H1 (cell line): Measurements from ENCODE around the gene CHRNA3. TPM values are rescaled to one million over a fixed set of nuclear protein-coding genes. Genes with fewer than 3 reads are reported as not detected.

ENCODE experiments used
- CTCF ChIA-PET: fragments of 300-600 bp; sonication (Branson Sonifier 250); formaldehyde crosslinking; loops from one replicate; lab custom pipeline; 2021; ENCODE audit not compliant: partially characterized antibody; lab: Charles Lee
- POLR2A ChIA-PET: fragments of 300-600 bp; sonication (Branson Sonifier 250); formaldehyde crosslinking; loops from one replicate; lab custom pipeline; 2021; ENCODE audit warnings: inconsistent platforms; ENCODE audit not compliant: partially characterized antibody; lab: Charles Lee
- DNase-seq, 2 experiments: peaks; one replicate each; pipeline versions ENCODE4 v3.0.0 to v3.0.0-alpha.2; 2010 to 2022; ENCODE audit warnings: low spot score in 2 of 2, low read depth in 1 of 2, mixed read lengths in 1 of 2
- FAIRE-seq: peaks from 2 replicates; lab custom pipeline; 2011; peaks lifted over from hg19 to GRCh38; lab: Jason Lieb, UNC
- H2AFZ ChIP-seq: 2 replicates; pipeline ENCODE4 v1.8.1; 2012; ENCODE audit warnings: low read length, inconsistent platforms
- H2AK5ac ChIP-seq: 2 replicates; pipeline ENCODE4 v1.6.1; 2013; ENCODE audit warnings: low read depth, low read length
- H2BK120ac ChIP-seq: replicated peaks from 2 replicates; pipeline ENCODE3; 2013; ENCODE audit warnings: low read depth, low read length, inconsistent platforms
- H2BK12ac ChIP-seq: 2 replicates; pipeline ENCODE4 v1.6.1; 2013; ENCODE audit warnings: low read depth, low read length
- H2BK15ac ChIP-seq: 2 replicates; pipeline ENCODE4 v1.6.1; 2013; ENCODE audit warnings: low read length
- H2BK20ac ChIP-seq: 2 replicates; pipeline ENCODE4 v1.6.1; 2013; ENCODE audit warnings: low read length
- H2BK5ac ChIP-seq: 2 replicates; pipeline ENCODE4 v1.6.1; 2013; ENCODE audit warnings: low read depth, low read length
- H3K14ac ChIP-seq: 2 replicates; pipeline ENCODE4 v1.6.1; 2013; ENCODE audit warnings: inconsistent platforms; ENCODE audit not compliant: insufficient read length
- H3K18ac ChIP-seq: 2 replicates; pipeline ENCODE4 v1.6.1; 2013; ENCODE audit warnings: low read length; ENCODE audit errors: extremely low read depth
- H3K23ac ChIP-seq: 2 replicates; pipeline ENCODE4 v1.6.1; 2013; ENCODE audit warnings: inconsistent platforms; ENCODE audit not compliant: insufficient read length
- H3K23me2 ChIP-seq: 2 replicates; pipeline ENCODE4 v1.6.1; 2013; ENCODE audit warnings: low read depth, low read length
- H3K27ac ChIP-seq: 2 replicates; pipeline ENCODE4 v1.6.1; 2011; ENCODE audit warnings: low read depth, low read length, inconsistent platforms
- H3K27me3 ChIP-seq, 4 experiments: replicated peaks in 1 of 4; 1 replicate in 1 of 4; 2 replicates in 3 of 4; pipeline versions ENCODE4 v1.6.1 to v1.8.1; 2011 to 2013; ENCODE audit warnings: low read length in 3 of 4, mild to moderate bottlenecking in 3 of 4, inconsistent platforms in 2 of 4, mixed read lengths in 2 of 4, moderate library complexity in 1 of 4; ENCODE audit not compliant: control insufficient read depth in 3 of 4, insufficient read depth in 3 of 4; ENCODE audit errors: extremely low read depth in 1 of 4
- H3K36me3 ChIP-seq, 4 experiments: 2 replicates each; pipeline versions ENCODE4 v1.6.1 to v1.8.1; 2011 to 2013; ENCODE audit warnings: mild to moderate bottlenecking in 4 of 4, low read length in 3 of 4, moderate library complexity in 2 of 4, control low read depth in 1 of 4, inconsistent platforms in 1 of 4; ENCODE audit not compliant: insufficient read depth in 4 of 4, control insufficient read depth in 2 of 4
- H3K4ac ChIP-seq: replicated peaks from 2 replicates; pipeline ENCODE3; 2013; ENCODE audit warnings: low read length, low read depth, mixed read lengths, inconsistent platforms; ENCODE audit not compliant: insufficient read length
- H3K4me1 ChIP-seq, 4 experiments: replicated peaks in 1 of 4; 1 replicate in 1 of 4; 2 replicates in 3 of 4; pipeline versions ENCODE4 v1.6.1 to v1.8.1; 2011 to 2013; ENCODE audit warnings: low read length in 3 of 4, inconsistent platforms in 2 of 4, mixed read lengths in 1 of 4; ENCODE audit not compliant: insufficient read depth in 4 of 4, control insufficient read depth in 3 of 4
- H3K4me2 ChIP-seq, 2 experiments: 2 replicates each; pipeline versions ENCODE4 v1.6.1 to v1.8.1; 2011 to 2013; ENCODE audit warnings: low read depth in 2 of 2, low read length in 2 of 2, control low read depth in 1 of 2, inconsistent platforms in 1 of 2, mild to moderate bottlenecking in 1 of 2; ENCODE audit not compliant: insufficient read depth in 1 of 2
- H3K4me3 ChIP-seq, 4 experiments: fragments of 200-600, 300-600 bp in 1 of 4; sonication (generic), shearing (Covaris generic), sonication (Bioruptor Twin) in 1 of 4; 2 replicates each; pipeline versions ENCODE4 v1.5.1 to v1.8.1; 2011 to 2016; ENCODE audit warnings: low read length in 4 of 4, low read depth in 3 of 4, control low read depth in 2 of 4, inconsistent platforms in 2 of 4, mild to moderate bottlenecking in 2 of 4, mixed read lengths in 1 of 4, moderate library complexity in 1 of 4; ENCODE audit not compliant: insufficient read depth in 2 of 4; ENCODE audit errors: extremely low read depth in 1 of 4
- H3K56ac ChIP-seq: replicated peaks from 2 replicates; pipeline ENCODE3; 2013; ENCODE audit warnings: low read depth, mild to moderate bottlenecking, mixed read lengths, low read length, inconsistent platforms; ENCODE audit not compliant: insufficient read length
- H3K79me1 ChIP-seq: 2 replicates; pipeline ENCODE4 v1.6.1; 2013; ENCODE audit warnings: low read depth, low read length, control low read depth
- H3K79me2 ChIP-seq, 2 experiments: 2 replicates each; pipeline versions ENCODE4 v1.6.1 to v1.8.1; 2012 to 2013; ENCODE audit warnings: low read length in 2 of 2, mild to moderate bottlenecking in 2 of 2, inconsistent platforms in 1 of 2; ENCODE audit not compliant: insufficient read depth in 2 of 2, control insufficient read depth in 1 of 2
- H3K9ac ChIP-seq, 4 experiments: replicated peaks in 1 of 4; 1 replicate in 1 of 4; 2 replicates in 3 of 4; pipeline versions ENCODE4 v1.6.1 to v1.8.1; 2011 to 2013; ENCODE audit warnings: low read depth in 3 of 4, low read length in 3 of 4, control low read depth in 2 of 4, mild to moderate bottlenecking in 2 of 4, moderate library complexity in 2 of 4, inconsistent platforms in 1 of 4; ENCODE audit errors: extremely low read depth in 1 of 4
- H3K9me3 ChIP-seq, 2 experiments: 2 replicates each; pipeline versions ENCODE4 v1.6.1 to v1.8.1; 2012 to 2013; ENCODE audit warnings: mild to moderate bottlenecking in 2 of 2, moderate library complexity in 2 of 2, control low read depth in 1 of 2, inconsistent platforms in 1 of 2, low read depth in 1 of 2, low read length in 1 of 2, mixed read lengths in 1 of 2; ENCODE audit not compliant: insufficient read depth in 2 of 2
- H4K20me1 ChIP-seq, 2 experiments: replicated peaks in 1 of 2; 2 replicates each; pipeline versions ENCODE3 to v1.8.1; 2011 to 2013; ENCODE audit warnings: inconsistent platforms in 2 of 2, low read length in 2 of 2, mild to moderate bottlenecking in 1 of 2; ENCODE audit not compliant: insufficient read depth in 2 of 2, control insufficient read depth in 1 of 2
- H4K5ac ChIP-seq: 2 replicates; pipeline ENCODE4 v1.6.1; 2013; ENCODE audit warnings: low read length, low read depth, mixed read lengths, inconsistent platforms; ENCODE audit not compliant: insufficient read length
- H4K8ac ChIP-seq: 2 replicates; pipeline ENCODE4 v1.8.0; 2013; ENCODE audit warnings: mild to moderate bottlenecking, moderate library complexity, low read length, inconsistent platforms; ENCODE audit not compliant: insufficient read depth; ENCODE audit errors: extremely low read depth
- H4K91ac ChIP-seq: replicated peaks from 2 replicates; pipeline ENCODE3; 2013; ENCODE audit warnings: low read length, mixed read lengths, inconsistent platforms; ENCODE audit not compliant: insufficient read length
- CBX8 ChIP-seq: fragments of 300-800, 300-1000 bp; sonication (generic); IDR thresholded peaks from 2 replicates; pipeline ENCODE4 v1.7.1; 2016; ENCODE audit warnings: low read depth, low read length, borderline replicate concordance
- CTCF ChIP-seq, 3 experiments: IDR thresholded peaks; 1 replicate in 2 of 3; 2 replicates in 1 of 3; pipeline versions ENCODE4 v1.5.1 to v1.6.1; 2011; ENCODE audit warnings: low read length in 3 of 3, mild to moderate bottlenecking in 3 of 3, inconsistent platforms in 2 of 3, low read depth in 1 of 3, moderate library complexity in 1 of 3; ENCODE audit not compliant: insufficient read depth in 1 of 3; ENCODE audit errors: control extremely low read depth in 1 of 3
- EP300 ChIP-seq, 2 experiments: IDR thresholded peaks; 1 replicate in 1 of 2; 2 replicates in 1 of 2; pipeline ENCODE4 v1.6.1; 2011 to 2012; ENCODE audit warnings: low read depth in 2 of 2, low read length in 2 of 2, mild to moderate bottlenecking in 2 of 2, borderline replicate concordance in 1 of 2, inconsistent platforms in 1 of 2, moderate library complexity in 1 of 2
- FOSL1 ChIP-seq: IDR thresholded peaks from 2 replicates; pipeline ENCODE4 v1.6.1; 2011; ENCODE audit warnings: mild to moderate bottlenecking, low read depth, low read length, moderate library complexity; ENCODE audit not compliant: insufficient read depth
- KDM1A ChIP-seq: fragments of 200-600, 300-600 bp; sonication (generic); IDR thresholded peaks from 2 replicates; pipeline ENCODE4 v1.7.1; 2016; ENCODE audit warnings: mild to moderate bottlenecking, low read length, borderline replicate concordance
- MAFK ChIP-seq: IDR thresholded peaks from 2 replicates; pipeline ENCODE4 v1.6.1; 2012; ENCODE audit warnings: low read depth, mild to moderate bottlenecking, improper control_type of control experiment, low read length
- PHF8 ChIP-seq: fragments of 200-600 bp; sonication (generic); conservative IDR thresholded peaks from 2 replicates; pipeline ENCODE4 v1.7.1; 2012; ENCODE audit warnings: low read depth, mild to moderate bottlenecking, inconsistent platforms, low read length, moderate library complexity
- POU5F1 ChIP-seq: IDR thresholded peaks from 2 replicates; pipeline ENCODE4 v1.6.1; 2011; ENCODE audit warnings: low read depth, mild to moderate bottlenecking, low read length, moderate library complexity
- TAF1 ChIP-seq: IDR thresholded peaks from 2 replicates; pipeline ENCODE4 v1.6.1; 2011; ENCODE audit warnings: mild to moderate bottlenecking, low read depth, low read length
- YY1 ChIP-seq: IDR thresholded peaks from 2 replicates; pipeline ENCODE4 v1.6.1; 2011; ENCODE audit warnings: low read depth, mild to moderate bottlenecking, low read length
- WGBS, 2 experiments: shearing (Covaris generic) in 1 of 2; methylation state at CpG; one replicate each; pipeline versions ENCODE4 v1.1.6 to v1.1.7; 2013 to 2015; ENCODE audit warnings: low lambda C conversion rate in 2 of 2, mixed read lengths in 2 of 2, inconsistent platforms in 1 of 2, low coverage in 1 of 2, missing lambda C conversion rate in 1 of 2; ENCODE audit not compliant: insufficient replicate concordance in 2 of 2, insufficient coverage in 1 of 2, insufficient read length in 1 of 2; ENCODE audit errors: extremely low coverage in 1 of 2, missing lambda C conversion rate in 1 of 2; 5-methylcytosine and 5-hydroxymethylcytosine counted together
- polyA plus RNA-seq, 7 experiments: library from polyadenylated mRNA; depleted of rRNA in 3 of 7; stranded (reverse) in 5 of 7; unstranded in 2 of 7; fragments of >200 nt in 5 of 7; fragments of 200-250 nt in 2 of 7; gene quantifications; 1 replicate in 5 of 7; 2 replicates in 1 of 7; 4 replicates in 1 of 7; pipeline versions ENCODE4 v1.2.1 to v1.2.3, GENCODE V29; 2011 to 2013; ENCODE audit warnings: missing spikeins in 2 of 7, mixed read lengths in 2 of 7
- total RNA-seq: library from RNA; stranded (reverse); fragmentation: NEBNext Ultra II Directional; extraction: Animal tissue kit (Norgen Biotek cat#: 25700); gene quantifications from 2 replicates; pipeline ENCODE4 v1.2.1, GENCODE V29; 2021

Gene CHRNA3
- total and polyA plus RNA-seq, 2 of the 8 experiments (the other 6 are each of a cell fraction or from before 2014, with no cell fraction given) = 2.1 to 4.7 TPM

GRCh38 chr15:78651930-78652615, 31.3 kb upstream of the CHRNA3 start:
- Histone ChIP-seq H3K9ac (no peak overlapping the region), H3K4ac (no peak overlapping the region), H2AFZ (no peak overlapping the region), H2BK20ac (no peak overlapping the region), H4K20me1 (no peaks in the 10 kb centered on the region), H3K18ac (no peak overlapping the region), H4K8ac (no peak overlapping the region), H2BK15ac (no peak overlapping the region), H3K36me3 (no peaks in the 10 kb centered on the region), H4K5ac (no peak overlapping the region), H2BK12ac (no peak overlapping the region), H3K23ac (no peak overlapping the region), H3K9me3 (no peaks in the 10 kb centered on the region), H3K23me2 (no peaks in the 10 kb centered on the region), H3K4me1 (no peaks in the 10 kb centered on the region), H2BK120ac (no peak overlapping the region), H3K79me2 (no peaks in the 10 kb centered on the region), H3K27me3 (no peaks in the 10 kb centered on the region), H2BK5ac (no peak overlapping the region), H3K4me3 (no peak overlapping the region), H2AK5ac (no peak overlapping the region), H3K4me2 (no peak overlapping the region), H4K91ac (no peak overlapping the region), H3K56ac (no peak overlapping the region), H3K27ac (no peak overlapping the region), H3K14ac (no peak overlapping the region), H3K79me1 (no peaks in the 10 kb centered on the region)
- CTCF ChIA-PET = interaction anchor here (0.6 to 5.6 kb wide), 8 partner anchors 12 to 99 kb away, joined by 3 to 44 read pairs (median 4); partner anchors contain the start of gene CHRNB4
- 92% methylated on average over 1 of the region's 1 CpG; no CpG with 5 or more reads in 1 of the 2 experiments for WGBS, 2 experiments
- no peak for FAIRE-seq
- POLR2A ChIA-PET = no interaction called here
- DNase-seq = no peak
- TF ChIP-seq FOSL1 (no peak), POU5F1 (no peak), PHF8 (no peak), CTCF (IDR thresholded peaks at IDR 0.05; ENCODE audit: control extremely low read depth in 1 of 3, insufficient read depth in 1 of 3, low read depth in 1 of 3, low read length in 3 of 3) (no peak), EP300 (IDR thresholded peaks at IDR 0.05; ENCODE audit: borderline replicate concordance in 1 of 2, low read depth in 2 of 2, low read length in 2 of 2) (no peak), CBX8 (no peak), YY1 (no peak), KDM1A (no peak), TAF1 (no peak), MAFK (no peak)
